Esophagus mucosa (tissue), 1 donor: Measurements from ENCODE around the gene FBXW4. TPM values are rescaled to one million over a fixed set of nuclear protein-coding genes. Genes with fewer than 3 reads are reported as not detected.
A peak's percentile ranks its signal among the peaks of the same experiment; 100 is the strongest.

Source experiments
- ATAC-seq: fragments of 200-7000 bp; cut with Tn5 transposase; one replicate; pipeline ENCODE4 v1.9.1; 2020
- total RNA-seq: library from RNA; stranded (reverse); gene quantifications from one replicate; pipeline ENCODE4 v1.2.4, GENCODE V29; 2023
- donor health status: DM: yes; HTN: yes; CAD: no.

FBXW4 gene
- total RNA-seq, 1 donor from 2014 or later, result 37.1 TPM

GRCh38 chr10:101579516-101579870 lies 115.5 kb downstream of the FBXW4 start:
- ATAC-seq, result no peak

- no peak for ATAC-seq
Measured at GRCh38 chr10:101578803-101579515, 116.0 kb downstream of the FBXW4 start.

GRCh38 chr10:101578192-101578591 lies 116.8 kb downstream of the FBXW4 start:
- ATAC-seq, result no peak

GRCh38 chr10:101577121-101577871 lies 117.7 kb downstream of the FBXW4 start:
- ATAC-seq, result no peak

- peak; percentile 34 for ATAC-seq
Measured at GRCh38 chr10:101576211-101576863, 118.6 kb downstream of the FBXW4 start.

GRCh38 chr10:101575580-101576210 lies 119.3 kb downstream of the FBXW4 start:
- no peak for ATAC-seq

- ATAC-seq, result no peak
Measured at GRCh38 chr10:101575091-101575490, 119.9 kb downstream of the FBXW4 start.

- ATAC-seq, result no peak
Measured at GRCh38 chr10:101573885-101574753, 120.9 kb downstream of the FBXW4 start.

GRCh38 chr10:101572785-101573184 lies 122.2 kb downstream of the FBXW4 start:
- no peak for ATAC-seq

GRCh38 chr10:101572126-101572525 lies 122.8 kb downstream of the FBXW4 start:
- ATAC-seq, result no peak

- ATAC-seq, result no peak
Measured at GRCh38 chr10:101571271-101571925, 123.6 kb downstream of the FBXW4 start.

GRCh38 chr10:101570428-101571270 lies 124.3 kb downstream of the FBXW4 start:
- no peak for ATAC-seq

- peak; percentile 87 for ATAC-seq
Measured at GRCh38 chr10:101569622-101570427, 125.1 kb downstream of the FBXW4 start.

GRCh38 chr10:101569323-101569621 lies 125.7 kb downstream of the FBXW4 start:
- no peak for ATAC-seq

GRCh38 chr10:101568054-101568745 lies 126.8 kb downstream of the FBXW4 start:
- ATAC-seq, result no peak

GRCh38 chr10:101567165-101568006 lies 127.6 kb downstream of the FBXW4 start:
- ATAC-seq, result no peak

- no peak for ATAC-seq
Measured at GRCh38 chr10:101566333-101567164, 128.4 kb downstream of the FBXW4 start.
